Thyroid gland (tissue), 4 donors: Measurements from ENCODE around the gene CCNB1IP1.
"Not testable (repeated sequence)": the region's sequence is repeated elsewhere in the genome, so short reads cannot be mapped to it uniquely, and the experiment has no call there.

Experiments
- CTCF ChIP-seq, 6 experiments: fragments of 200-600 bp in 3 of 6; fragments of 450-650 bp in 3 of 6; sonication (generic) in 3 of 6; IDR thresholded peaks; one replicate each; pipeline ENCODE4 v1.5.1; 2016 to 2019; ENCODE audit warnings: antibody characterized with exemption in 6 of 6, mild to moderate bottlenecking in 2 of 6, inconsistent platforms in 1 of 6, moderate library complexity in 1 of 6
- POLR2A ChIP-seq, 2 donors: fragments of 450-650 bp; IDR thresholded peaks; one replicate each; pipeline ENCODE4 v1.6.1; 2017; ENCODE audit warnings: antibody characterized with exemption in 2 of 2, mild to moderate bottlenecking in 2 of 2, moderate library complexity in 1 of 2

DNA sequence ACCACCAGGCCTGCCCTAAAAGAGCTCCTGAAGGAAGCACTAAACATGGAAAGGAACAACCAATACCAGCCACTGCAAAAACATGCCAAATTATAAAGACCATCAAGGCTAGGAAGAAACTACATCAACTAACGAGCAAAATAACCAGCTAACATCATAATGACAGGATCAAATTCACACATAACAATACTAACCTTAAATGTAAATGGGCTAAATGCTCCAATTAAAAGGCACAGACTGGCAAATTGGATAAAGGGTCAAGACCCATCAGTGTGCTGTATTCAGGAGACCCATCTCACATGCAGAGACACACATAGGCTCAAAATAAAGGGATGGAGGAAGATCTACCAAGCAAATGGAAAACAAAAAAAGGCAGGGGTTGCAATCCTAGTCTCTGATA lies 51.1 kb downstream of the CCNB1IP1 start:
- TF ChIP-seq CTCF, POLR2A (IDR thresholded peaks at IDR 0.05): not testable (repeated sequence)
